B cell (primary cell): ENCODE results near the gene RNF4.

Experiments used
- CTCF ChIP-seq: fragments of 200-600 bp; IDR thresholded peaks from one replicate; pipeline ENCODE4 v1.8.0; 2022; ENCODE audit warnings: antibody characterized with exemption, mild to moderate bottlenecking
- EZH2 ChIP-seq: IDR thresholded peaks from 2 replicates; pipeline ENCODE4 v1.6.1; 2012; ENCODE audit warnings: borderline replicate concordance, low read depth, mild to moderate bottlenecking, moderate library complexity, low read length; ENCODE audit not compliant: insufficient read depth, poor library complexity, severe bottlenecking

- TF ChIP-seq CTCF = no peak
- TF ChIP-seq EZH2 = no peak
Measured at GRCh38 chr4:2492970-2493369, 24.1 kb downstream of the RNF4 start.
